Uterus (tissue), 2 donors: ENCODE measurements around the gene SNX2.

Experiments
- POLR2A ChIP-seq, 2 donors: fragments of 450-650 bp; IDR thresholded peaks; one replicate each; pipeline ENCODE4 v1.6.1; 2016; ENCODE audit warnings: antibody characterized with exemption in 2 of 2, mild to moderate bottlenecking in 1 of 2, moderate library complexity in 1 of 2
- TF ChIP-seq, protein P1 (sequence below), 4 experiments: fragments of 200-600 bp in 2 of 4; fragments of 450-650 bp in 2 of 4; sonication (generic) in 2 of 4; IDR thresholded peaks; one replicate each; pipeline ENCODE4 v1.5.1; 2016 to 2019; ENCODE audit warnings: antibody characterized with exemption in 4 of 4, mild to moderate bottlenecking in 2 of 4, moderate library complexity in 1 of 4

DNA sequence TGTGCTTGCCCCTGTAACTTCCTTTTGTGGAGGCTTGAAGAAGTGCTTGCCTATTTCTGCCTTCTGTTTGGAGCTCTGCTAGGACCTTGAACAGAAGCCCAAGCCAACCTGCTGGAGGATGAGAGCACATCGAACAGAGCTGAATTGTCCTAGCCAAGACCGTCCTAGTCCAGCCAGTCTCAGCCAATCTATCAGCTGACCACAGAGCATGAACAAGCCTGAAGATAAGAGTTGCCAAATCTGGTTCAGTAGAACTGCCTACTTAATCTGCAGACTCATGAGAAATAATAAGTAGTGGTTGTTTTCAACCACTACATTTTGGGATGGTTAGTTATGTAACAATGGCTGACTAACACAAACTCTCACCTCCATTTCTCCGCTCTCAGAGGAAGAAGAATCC lies 4.4 kb upstream of the SNX2 start:
- TF ChIP-seq, protein P1, sequence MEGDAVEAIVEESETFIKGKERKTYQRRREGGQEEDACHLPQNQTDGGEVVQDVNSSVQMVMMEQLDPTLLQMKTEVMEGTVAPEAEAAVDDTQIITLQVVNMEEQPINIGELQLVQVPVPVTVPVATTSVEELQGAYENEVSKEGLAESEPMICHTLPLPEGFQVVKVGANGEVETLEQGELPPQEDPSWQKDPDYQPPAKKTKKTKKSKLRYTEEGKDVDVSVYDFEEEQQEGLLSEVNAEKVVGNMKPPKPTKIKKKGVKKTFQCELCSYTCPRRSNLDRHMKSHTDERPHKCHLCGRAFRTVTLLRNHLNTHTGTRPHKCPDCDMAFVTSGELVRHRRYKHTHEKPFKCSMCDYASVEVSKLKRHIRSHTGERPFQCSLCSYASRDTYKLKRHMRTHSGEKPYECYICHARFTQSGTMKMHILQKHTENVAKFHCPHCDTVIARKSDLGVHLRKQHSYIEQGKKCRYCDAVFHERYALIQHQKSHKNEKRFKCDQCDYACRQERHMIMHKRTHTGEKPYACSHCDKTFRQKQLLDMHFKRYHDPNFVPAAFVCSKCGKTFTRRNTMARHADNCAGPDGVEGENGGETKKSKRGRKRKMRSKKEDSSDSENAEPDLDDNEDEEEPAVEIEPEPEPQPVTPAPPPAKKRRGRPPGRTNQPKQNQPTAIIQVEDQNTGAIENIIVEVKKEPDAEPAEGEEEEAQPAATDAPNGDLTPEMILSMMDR (IDR thresholded peaks at IDR 0.05), result no peak
- TF ChIP-seq POLR2A (IDR thresholded peaks at IDR 0.05), result no peak
